NCI-H345 (cell line): ENCODE measurements around the gene PCCB.
"Not testable (repeated sequence)": the region's sequence is repeated elsewhere in the genome, so short reads cannot be mapped to it uniquely, and the experiment has no call there.

Source experiments
- DNase-seq: peaks from one replicate; lab custom pipeline; 2025; lab: John Stamatoyannopoulos, UW

Gene PCCB

DNA sequence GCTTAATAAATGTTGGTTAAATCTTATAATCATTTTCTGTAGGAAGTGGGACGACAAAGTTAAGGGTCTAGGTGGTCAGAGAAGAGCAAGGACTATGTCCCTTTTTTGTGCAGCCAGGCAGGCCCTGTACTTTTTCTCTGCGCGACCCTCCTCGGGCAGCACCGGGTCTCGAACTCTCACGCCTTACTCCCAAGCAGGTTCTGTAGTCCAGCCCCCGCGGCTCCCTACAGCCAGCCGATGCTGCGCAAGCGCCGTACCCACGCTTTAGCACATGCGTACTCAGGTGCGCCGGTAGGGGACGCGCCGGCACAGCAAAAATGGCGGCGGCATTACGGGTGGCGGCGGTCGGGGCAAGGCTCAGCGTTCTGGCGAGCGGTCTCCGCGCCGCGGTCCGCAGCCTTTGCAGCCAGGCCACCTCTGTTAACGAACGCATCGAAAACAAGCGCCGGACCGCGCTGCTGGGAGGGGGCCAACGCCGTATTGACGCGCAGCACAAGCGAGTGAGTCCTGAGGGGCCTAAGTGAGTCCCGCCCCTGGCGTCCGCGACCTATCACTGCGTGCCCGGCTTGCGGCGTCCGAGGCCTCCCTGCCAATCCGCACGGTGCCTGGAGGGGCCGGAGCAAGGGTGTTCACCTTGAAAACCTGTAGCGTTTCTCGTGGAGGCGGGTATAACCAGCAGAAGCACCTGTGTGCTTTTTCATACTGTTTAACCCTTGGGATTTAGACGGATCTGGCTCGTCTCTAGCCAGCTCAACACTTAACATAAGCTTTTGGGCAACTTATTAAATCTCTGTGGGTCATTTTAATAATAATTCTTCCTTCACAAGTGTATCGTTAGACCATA lies at the start of gene PCCB:
TSS of gene PCCB (plus strand) at position 282 of the 844 bp plus-strand sequence. CDS start at position 318, 36 bp downstream.
- DNase-seq: peak; percentile 91

- DNase-seq: no peak
Measured at GRCh38 chr3:136207489-136208115, 42.5 kb upstream of the PCCB start.

- no peak for DNase-seq
Measured at GRCh38 chr3:136209921-136210320, 40.2 kb upstream of the PCCB start.

- no peak for DNase-seq
Measured at GRCh38 chr3:136211547-136211946, 38.6 kb upstream of the PCCB start.

- DNase-seq: not testable (repeated sequence)
Measured at GRCh38 chr3:136222746-136223145, 27.4 kb upstream of the PCCB start.

DNA sequence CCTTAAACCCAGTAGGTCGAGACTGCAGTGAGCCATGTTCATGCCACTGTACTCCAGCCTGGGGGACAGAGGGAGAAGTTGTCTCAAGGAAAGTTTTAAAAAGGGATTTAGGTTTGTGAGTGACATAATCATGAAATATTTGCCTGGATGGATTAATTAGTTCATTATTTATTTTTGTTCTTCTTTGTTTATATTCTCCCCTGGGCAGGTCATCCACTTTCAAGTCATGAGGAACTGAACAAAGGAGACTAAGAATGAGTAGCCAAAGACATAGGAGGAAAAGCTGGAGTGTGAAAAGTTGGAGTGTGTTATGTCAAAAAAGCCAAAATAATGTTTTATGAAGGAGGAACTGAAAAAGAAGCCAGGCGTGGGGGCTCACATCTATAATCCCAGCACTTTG lies 17.7 kb upstream of the PCCB start:
- no peak for DNase-seq

- no peak for DNase-seq
Measured at GRCh38 chr3:136235545-136235944, 14.6 kb upstream of the PCCB start.

DNA sequence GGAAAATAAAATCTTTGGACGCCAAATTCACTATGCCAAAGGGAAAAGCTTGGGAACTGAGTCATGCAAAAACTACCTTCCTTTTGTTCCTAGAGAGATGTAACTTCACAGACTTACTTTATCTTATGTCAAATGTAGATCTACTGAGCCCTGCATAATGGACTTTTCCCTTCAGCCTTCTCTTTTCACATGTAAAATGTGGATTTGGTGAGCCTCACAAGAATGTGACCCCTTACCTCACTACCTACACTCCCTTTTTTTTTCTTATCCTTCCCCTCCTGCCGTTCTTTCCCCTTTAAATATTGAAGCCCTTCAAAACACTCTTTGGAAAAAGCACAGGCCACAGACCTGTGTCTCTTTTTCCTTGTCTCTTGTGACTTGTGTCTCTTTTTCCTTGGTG lies 14.0 kb upstream of the PCCB start:
- no peak for DNase-seq

DNA sequence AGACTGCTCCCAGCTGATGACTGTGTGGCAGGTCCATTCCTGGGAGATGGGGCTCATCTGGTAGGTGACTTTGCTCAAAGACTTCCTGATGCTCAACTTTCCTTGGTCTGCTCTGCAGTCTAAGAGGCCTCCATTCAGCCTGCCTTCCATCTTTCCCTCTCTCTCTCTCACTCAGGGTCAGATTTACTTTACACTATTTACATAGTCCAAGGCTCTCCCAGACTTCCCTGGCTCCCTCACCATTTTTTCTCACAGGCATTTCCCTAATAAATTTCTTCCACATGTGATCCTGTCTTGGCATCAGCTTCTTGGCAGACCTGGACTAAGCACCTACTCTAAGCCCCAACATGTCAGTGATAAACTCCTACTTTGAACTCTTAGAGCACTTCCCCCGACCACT lies 13.0 kb upstream of the PCCB start:
- DNase-seq: no peak

- DNase-seq: no peak
Measured at GRCh38 chr3:136237961-136238649, 12.0 kb upstream of the PCCB start.

DNA sequence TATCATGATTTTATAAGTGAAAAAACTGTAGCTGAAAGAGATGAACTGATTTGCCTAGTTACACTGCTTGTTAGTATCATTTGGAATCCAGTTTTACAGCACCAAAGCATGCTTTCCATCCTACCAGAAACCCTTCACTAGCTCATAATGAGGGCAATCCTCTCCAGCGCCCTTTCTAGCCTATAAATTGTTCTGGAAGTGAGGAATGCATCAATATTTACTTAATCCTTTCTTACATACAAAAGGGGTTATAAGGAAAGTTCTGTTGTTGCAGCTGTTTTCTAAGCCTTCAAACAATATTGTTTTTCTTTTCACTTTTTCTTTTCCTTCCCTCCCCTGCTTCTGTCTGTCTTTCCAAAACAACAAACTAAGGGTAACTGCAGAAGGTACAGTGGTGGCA lies 11.0 kb upstream of the PCCB start:
- no peak for DNase-seq

GRCh38 chr3:136245691-136246090 lies 4.4 kb upstream of the PCCB start:
- no peak for DNase-seq

GRCh38 chr3:136247436-136247835 lies 2.7 kb upstream of the PCCB start:
- DNase-seq: no peak

- no peak for DNase-seq
Measured at GRCh38 chr3:136247855-136248590, 2.1 kb upstream of the PCCB start.

DNA sequence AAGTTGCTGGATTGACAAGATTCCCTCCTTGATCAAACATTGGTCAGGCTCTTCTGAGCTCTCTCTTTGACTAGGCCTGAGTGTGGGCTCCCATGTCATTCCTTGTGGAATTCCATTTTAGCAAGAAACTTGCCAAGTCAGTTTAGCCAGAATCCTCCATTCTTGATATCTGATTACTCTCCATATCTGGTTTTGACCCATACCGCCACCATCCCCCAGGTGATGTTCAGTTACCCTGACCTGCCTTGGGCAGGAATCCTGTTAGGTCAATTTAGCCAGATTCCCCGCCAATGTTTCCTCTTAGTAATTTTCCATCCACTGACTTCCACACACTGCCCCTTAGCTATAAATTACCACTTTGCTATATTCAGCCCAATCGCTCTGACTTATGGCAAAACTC lies 1.0 kb upstream of the PCCB start:
- DNase-seq: no peak

GRCh38 chr3:136249593-136249992 lies 547 bp upstream of the PCCB start:
- DNase-seq: no peak

DNA sequence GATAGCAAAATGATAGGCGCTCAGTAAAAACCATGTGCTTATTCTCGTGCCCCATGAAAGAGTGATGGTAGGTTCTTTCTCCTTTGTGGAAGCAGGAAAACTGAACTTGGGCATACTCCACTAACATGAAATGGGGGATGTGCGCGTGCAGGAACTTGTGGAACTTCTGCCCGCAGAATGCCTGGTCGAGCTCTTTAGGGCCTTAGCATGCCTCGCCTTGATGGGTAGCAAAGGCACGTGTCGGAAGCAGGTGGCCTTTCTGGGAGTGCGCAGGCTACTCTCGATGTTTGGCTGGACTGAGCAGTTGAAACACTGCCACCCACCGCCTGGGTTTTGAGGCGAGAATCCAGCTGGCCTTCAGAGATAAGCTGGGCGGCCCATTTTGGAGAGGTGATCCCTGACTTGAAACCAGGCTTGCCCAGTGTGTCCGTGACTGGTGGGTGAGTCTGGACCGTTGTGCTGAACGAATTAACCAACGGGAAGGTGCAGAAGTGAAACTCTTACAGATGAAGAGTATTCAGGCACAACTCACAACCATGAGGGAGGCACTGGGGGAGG lies 842 bp downstream of the PCCB start:
- DNase-seq: no peak

DNA sequence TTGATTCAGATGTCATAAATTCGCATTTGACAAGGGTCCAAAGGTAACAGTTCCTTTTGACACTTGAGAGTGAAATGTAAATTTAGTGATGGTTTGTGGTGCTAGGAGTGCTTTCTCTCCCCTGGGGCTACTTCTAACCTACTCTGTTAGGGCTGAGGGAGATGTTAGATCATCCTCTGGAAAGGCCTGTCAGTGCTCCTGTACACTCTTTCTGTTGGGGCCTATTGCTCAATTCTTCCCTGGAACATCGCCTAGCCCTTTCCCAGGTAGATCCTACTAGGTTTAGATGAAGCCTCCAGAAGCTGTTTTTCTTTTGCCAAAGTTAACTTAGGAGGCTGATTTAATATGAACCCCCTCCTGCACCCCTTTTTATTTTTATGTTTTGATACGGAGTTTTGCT lies 1.4 kb downstream of the PCCB start:
- DNase-seq: peak; percentile 30

DNA sequence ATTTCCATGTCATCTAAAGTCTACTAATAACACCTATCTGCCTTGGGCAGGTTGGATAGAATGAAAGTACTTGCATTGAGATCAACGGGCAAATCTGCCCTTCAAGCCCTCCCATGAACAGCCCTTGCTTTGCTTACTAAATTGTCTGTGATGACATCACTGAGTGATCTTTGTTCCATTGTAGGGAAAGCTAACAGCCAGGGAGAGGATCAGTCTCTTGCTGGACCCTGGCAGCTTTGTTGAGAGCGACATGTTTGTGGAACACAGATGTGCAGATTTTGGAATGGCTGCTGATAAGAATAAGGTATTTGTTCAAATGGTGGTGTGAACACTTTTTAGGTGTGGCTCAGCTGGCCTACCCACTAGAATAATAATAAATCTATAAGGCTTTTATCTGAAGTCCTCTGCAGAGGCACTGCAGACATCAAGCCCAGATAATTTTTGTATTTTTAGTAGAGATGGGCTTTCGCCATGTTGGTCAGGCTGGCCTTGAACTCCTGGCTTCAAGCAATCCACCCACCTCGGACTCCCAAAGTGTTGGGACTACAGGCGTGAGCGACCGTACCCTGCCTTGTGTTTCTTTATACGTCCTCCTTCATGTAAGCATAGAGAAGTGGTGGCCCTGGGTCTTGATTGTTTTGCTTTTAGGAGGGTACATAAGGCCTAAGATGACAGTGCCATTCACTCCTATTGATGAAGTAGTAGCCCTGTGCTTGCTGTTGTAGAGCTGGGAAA lies 5.7 kb downstream of the PCCB start:
- DNase-seq: no peak

GRCh38 chr3:136258199-136258598 lies 8.1 kb downstream of the PCCB start:
- no peak for DNase-seq

- no peak for DNase-seq
Measured at GRCh38 chr3:136261826-136262225, 11.7 kb downstream of the PCCB start.
